ENCODE results near the gene NDUFAF4. TPM values are rescaled to one million over a fixed set of nuclear protein-coding genes. Genes with fewer than 3 reads are reported as not detected.

The NDUFAF4 gene
- total and polyA plus RNA-seq, 2 experiments from 2014 or later, result 7.2 to 83.4 TPM

- Histone ChIP-seq H3K4me2 (ENCODE audit: unreplicated experiment) (no peak overlapping the region), H3K4me3 (peak overlapping the region; percentile 63), H3K27ac (no peak overlapping the region), H3K79me2 (ENCODE audit: insufficient read depth) (no peaks in the 10 kb centered on the region), H4K20me1 (ENCODE audit: insufficient read depth) (no peaks in the 10 kb centered on the region), H3K9me2 (ENCODE audit: insufficient read depth) (no peaks in the 10 kb centered on the region), H2AFZ (peak overlapping the region; percentile 58), H3K9me3 (ENCODE audit: low read depth) (no peaks in the 10 kb centered on the region), H3F3A (ENCODE audit: insufficient read depth) (no peaks in the 10 kb centered on the region), H3K4me1 (ENCODE audit: insufficient read depth) (no peaks in the 10 kb centered on the region), H3K36me3 (ENCODE audit: low read depth) (no peaks in the 10 kb centered on the region), H3K9ac (no peak overlapping the region), H3K27me3 (replicated peaks; ENCODE audit: insufficient read depth) (peaks cover 71% of the 10 kb centered on the region)
- no peak for TF ChIP-seq EZH2phosphoT487 (IDR thresholded peaks at IDR 0.05; ENCODE audit: insufficient read depth, low read depth)
- TF ChIP-seq EZH2 (IDR thresholded peaks at IDR 0.05; ENCODE audit: insufficient read depth, poor library complexity, severe bottlenecking), result no peak
- DNase-seq, result peak; percentile 3
- in situ Hi-C loops (cut with MboI), result no loop called here
- 6 to 8% methylated on average over 20 to 34 of the region's 34 CpGs for WGBS, 2 experiments (ENCODE audit: low coverage in 1 of 2, low lambda C conversion rate in 2 of 2, missing lambda C conversion rate in 2 of 2)
These were observed 26.3 kb upstream of the NDUFAF4 start for GRCh38 chr6:96923871-96924493.

- H3K4me1 ChIP-seq (ENCODE audit: insufficient read depth), result no peaks in the 10 kb centered on the region
- H2AFZ ChIP-seq, result peak overlapping the region; percentile 58; the same call in 1 of the 2 replicates
- no peak for DNase-seq
- H3K9me2 ChIP-seq (ENCODE audit: insufficient read depth), result no peaks in the 10 kb centered on the region
- TF ChIP-seq EZH2 (IDR thresholded peaks at IDR 0.05; ENCODE audit: insufficient read depth, poor library complexity, severe bottlenecking) (no peak), EZH2phosphoT487 (IDR thresholded peaks at IDR 0.05; ENCODE audit: insufficient read depth, low read depth) (no peak)
- H3F3A ChIP-seq (ENCODE audit: insufficient read depth), result no peaks in the 10 kb centered on the region
- H3K79me2 ChIP-seq (ENCODE audit: insufficient read depth), result no peaks in the 10 kb centered on the region
- peaks cover 77% of the 10 kb centered on the region for H3K27me3 ChIP-seq (replicated peaks; ENCODE audit: insufficient read depth)
- H3K36me3 ChIP-seq (ENCODE audit: low read depth), result no peaks in the 10 kb centered on the region
- H4K20me1 ChIP-seq (ENCODE audit: insufficient read depth), result no peaks in the 10 kb centered on the region
- in situ Hi-C loops (cut with MboI), result no loop called here
- H3K9ac ChIP-seq, result no peak overlapping the region
- H3K9me3 ChIP-seq (ENCODE audit: low read depth), result no peaks in the 10 kb centered on the region
- H3K4me2 ChIP-seq (ENCODE audit: unreplicated experiment), result no peak overlapping the region
- H3K4me3 ChIP-seq, result no peak overlapping the region
- WGBS, 2 experiments (ENCODE audit: low coverage in 1 of 2, low lambda C conversion rate in 2 of 2, missing lambda C conversion rate in 2 of 2), result 52 to 64% methylated on average over 3 of the region's 3 CpGs
- H3K27ac ChIP-seq, result no peak overlapping the region
These were observed 25.7 kb upstream of the NDUFAF4 start for GRCh38 chr6:96923400-96923799.

- no peaks in the 10 kb centered on the region for H3K79me2 ChIP-seq (ENCODE audit: insufficient read depth)
- H3F3A ChIP-seq (ENCODE audit: insufficient read depth), result no peaks in the 10 kb centered on the region
- no peak overlapping the region for H2AFZ ChIP-seq
- H3K27ac ChIP-seq, result no peak overlapping the region
- TF ChIP-seq EZH2phosphoT487 (IDR thresholded peaks at IDR 0.05; ENCODE audit: insufficient read depth, low read depth) (no peak), EZH2 (IDR thresholded peaks at IDR 0.05; ENCODE audit: insufficient read depth, poor library complexity, severe bottlenecking) (no peak)
- no peaks in the 10 kb centered on the region for H4K20me1 ChIP-seq (ENCODE audit: insufficient read depth)
- H3K4me3 ChIP-seq, result no peak overlapping the region
- H3K4me1 ChIP-seq (ENCODE audit: insufficient read depth), result no peaks in the 10 kb centered on the region
- in situ Hi-C loops (cut with MboI), result no loop called here
- peaks cover 39% of the 10 kb centered on the region for H3K27me3 ChIP-seq (replicated peaks; ENCODE audit: insufficient read depth)
- no peaks in the 10 kb centered on the region for H3K9me2 ChIP-seq (ENCODE audit: insufficient read depth)
- no peak overlapping the region for H3K4me2 ChIP-seq (ENCODE audit: unreplicated experiment)
- no peak for DNase-seq
- WGBS, 2 experiments (ENCODE audit: low coverage in 1 of 2, low lambda C conversion rate in 2 of 2, missing lambda C conversion rate in 2 of 2), result 54 to 59% methylated on average over 1 of the region's 1 CpG
- H3K36me3 ChIP-seq (ENCODE audit: low read depth), result no peaks in the 10 kb centered on the region
- H3K9ac ChIP-seq, result no peak overlapping the region
- no peaks in the 10 kb centered on the region for H3K9me3 ChIP-seq (ENCODE audit: low read depth)
These were observed 19.4 kb upstream of the NDUFAF4 start for GRCh38 chr6:96917098-96917497.

- Histone ChIP-seq H3K9me2 (ENCODE audit: insufficient read depth) (no peaks in the 10 kb centered on the region), H3K27me3 (replicated peaks; ENCODE audit: insufficient read depth) (peaks cover 20% of the 10 kb centered on the region), H3K4me2 (ENCODE audit: unreplicated experiment) (no peak overlapping the region), H3K4me3 (no peak overlapping the region), H3K79me2 (ENCODE audit: insufficient read depth) (no peaks in the 10 kb centered on the region), H3K36me3 (ENCODE audit: low read depth) (no peaks in the 10 kb centered on the region), H2AFZ (no peak overlapping the region), H3F3A (ENCODE audit: insufficient read depth) (no peaks in the 10 kb centered on the region), H3K9me3 (ENCODE audit: low read depth) (no peaks in the 10 kb centered on the region), H4K20me1 (ENCODE audit: insufficient read depth) (no peaks in the 10 kb centered on the region), H3K9ac (no peak overlapping the region), H3K27ac (no peak overlapping the region), H3K4me1 (ENCODE audit: insufficient read depth) (no peaks in the 10 kb centered on the region)
- in situ Hi-C loops (cut with MboI), result no loop called here
- no peak for TF ChIP-seq EZH2phosphoT487 (IDR thresholded peaks at IDR 0.05; ENCODE audit: insufficient read depth, low read depth)
- TF ChIP-seq EZH2 (IDR thresholded peaks at IDR 0.05; ENCODE audit: insufficient read depth, poor library complexity, severe bottlenecking), result no peak
- 24 to 25% methylated on average over 3 of the region's 3 CpGs for WGBS, 2 experiments (ENCODE audit: low coverage in 1 of 2, low lambda C conversion rate in 2 of 2, missing lambda C conversion rate in 2 of 2)
- no peak for DNase-seq
These were observed 15.9 kb upstream of the NDUFAF4 start for GRCh38 chr6:96913621-96914020.

Measured in GM23248 (cell line).